ENCODE measurements around the gene PKP1. TPM values are rescaled to one million over a fixed set of nuclear protein-coding genes. Genes with fewer than 3 reads are reported as not detected.
A peak's percentile ranks its signal among the peaks of the same experiment; 100 is the strongest.

Gene PKP1
- total RNA-seq, 1 donor from 2014 or later: 0.02 TPM

GRCh38 chr1:201347498-201348210 lies 64.3 kb downstream of the PKP1 start:
- Histone ChIP-seq H2AFZ (replicated peaks) (peak overlapping the region; percentile 86), H3K4me3 (no peak overlapping the region), H3K79me2 (ENCODE audit: low read depth) (no peaks in the 10 kb centered on the region), H3K27me3 (no peaks in the 10 kb centered on the region), H3F3A (ENCODE audit: low read depth) (peaks cover 3% of the 10 kb centered on the region), H3K4me2 (no peak overlapping the region), H3K4me1 (peaks cover 10% of the 10 kb centered on the region), H4K20me1 (ENCODE audit: low read depth) (no peaks in the 10 kb centered on the region), H3K9me3 (ENCODE audit: low read depth) (no peaks in the 10 kb centered on the region), H3K27ac (no peak overlapping the region), H3K36me3 (no peaks in the 10 kb centered on the region), H3K9ac (no peak overlapping the region)
- H3K36me3 Mint-ChIP-seq: no peaks in the 10 kb centered on the region
- H3K27ac Mint-ChIP-seq: no peak overlapping the region
- DNase-seq (ENCODE audit: low spot score): no peak
- H3K4me3 Mint-ChIP-seq: no peak overlapping the region
- peaks cover 19% of the 10 kb centered on the region for H3K4me1 Mint-ChIP-seq
- TF ChIP-seq, protein P1, sequence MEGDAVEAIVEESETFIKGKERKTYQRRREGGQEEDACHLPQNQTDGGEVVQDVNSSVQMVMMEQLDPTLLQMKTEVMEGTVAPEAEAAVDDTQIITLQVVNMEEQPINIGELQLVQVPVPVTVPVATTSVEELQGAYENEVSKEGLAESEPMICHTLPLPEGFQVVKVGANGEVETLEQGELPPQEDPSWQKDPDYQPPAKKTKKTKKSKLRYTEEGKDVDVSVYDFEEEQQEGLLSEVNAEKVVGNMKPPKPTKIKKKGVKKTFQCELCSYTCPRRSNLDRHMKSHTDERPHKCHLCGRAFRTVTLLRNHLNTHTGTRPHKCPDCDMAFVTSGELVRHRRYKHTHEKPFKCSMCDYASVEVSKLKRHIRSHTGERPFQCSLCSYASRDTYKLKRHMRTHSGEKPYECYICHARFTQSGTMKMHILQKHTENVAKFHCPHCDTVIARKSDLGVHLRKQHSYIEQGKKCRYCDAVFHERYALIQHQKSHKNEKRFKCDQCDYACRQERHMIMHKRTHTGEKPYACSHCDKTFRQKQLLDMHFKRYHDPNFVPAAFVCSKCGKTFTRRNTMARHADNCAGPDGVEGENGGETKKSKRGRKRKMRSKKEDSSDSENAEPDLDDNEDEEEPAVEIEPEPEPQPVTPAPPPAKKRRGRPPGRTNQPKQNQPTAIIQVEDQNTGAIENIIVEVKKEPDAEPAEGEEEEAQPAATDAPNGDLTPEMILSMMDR (IDR thresholded peaks at IDR 0.05): no peak
- TF ChIP-seq EZH2 (IDR thresholded peaks at IDR 0.05) (no peak), EZH2phosphoT487 (IDR thresholded peaks at IDR 0.05) (no peak)
- no peaks in the 10 kb centered on the region for H3K27me3 Mint-ChIP-seq (ENCODE audit: insufficient read depth, low read depth)
- H3K9me3 Mint-ChIP-seq: no peaks in the 10 kb centered on the region

GRCh38 chr1:201348211-201348566 lies 64.9 kb downstream of the PKP1 start:
- Histone ChIP-seq H3K36me3 (no peaks in the 10 kb centered on the region), H3K4me1 (peaks cover 10% of the 10 kb centered on the region), H4K20me1 (ENCODE audit: low read depth) (no peaks in the 10 kb centered on the region), H3K9me3 (ENCODE audit: low read depth) (no peaks in the 10 kb centered on the region), H3K79me2 (ENCODE audit: low read depth) (no peaks in the 10 kb centered on the region), H3K27me3 (no peaks in the 10 kb centered on the region), H2AFZ (replicated peaks) (peak overlapping the region; percentile 50), H3K4me2 (no peak overlapping the region), H3K4me3 (no peak overlapping the region), H3F3A (ENCODE audit: low read depth) (peaks cover 3% of the 10 kb centered on the region), H3K9ac (no peak overlapping the region), H3K27ac (no peak overlapping the region)
- H3K4me3 Mint-ChIP-seq: no peak overlapping the region
- DNase-seq (ENCODE audit: low spot score): peak; percentile 83
- H3K27me3 Mint-ChIP-seq (ENCODE audit: insufficient read depth, low read depth): no peaks in the 10 kb centered on the region
- H3K27ac Mint-ChIP-seq: no peak overlapping the region
- no peak for TF ChIP-seq EZH2phosphoT487 (IDR thresholded peaks at IDR 0.05)
- TF ChIP-seq, protein P1 (IDR thresholded peaks at IDR 0.05): peak; percentile 78
- no peaks in the 10 kb centered on the region for H3K9me3 Mint-ChIP-seq
- H3K4me1 Mint-ChIP-seq: peaks cover 19% of the 10 kb centered on the region
- H3K36me3 Mint-ChIP-seq: no peaks in the 10 kb centered on the region

GRCh38 chr1:201349092-201349491 lies 65.8 kb downstream of the PKP1 start:
- Histone ChIP-seq H3K4me2 (no peak overlapping the region), H3K36me3 (no peaks in the 10 kb centered on the region), H3K27ac (no peak overlapping the region), H3F3A (ENCODE audit: low read depth) (peaks cover 3% of the 10 kb centered on the region), H3K4me1 (peaks cover 10% of the 10 kb centered on the region), H4K20me1 (ENCODE audit: low read depth) (no peaks in the 10 kb centered on the region), H3K9me3 (ENCODE audit: low read depth) (no peaks in the 10 kb centered on the region), H2AFZ (replicated peaks) (no peak overlapping the region), H3K27me3 (no peaks in the 10 kb centered on the region), H3K4me3 (no peak overlapping the region), H3K9ac (no peak overlapping the region), H3K79me2 (ENCODE audit: low read depth) (no peaks in the 10 kb centered on the region)
- H3K27me3 Mint-ChIP-seq (ENCODE audit: insufficient read depth, low read depth): no peaks in the 10 kb centered on the region
- H3K27ac Mint-ChIP-seq: no peak overlapping the region
- no peaks in the 10 kb centered on the region for H3K9me3 Mint-ChIP-seq
- DNase-seq (ENCODE audit: low spot score): no peak
- no peak for TF ChIP-seq EZH2 (IDR thresholded peaks at IDR 0.05)
- no peak for TF ChIP-seq EZH2phosphoT487 (IDR thresholded peaks at IDR 0.05)
- TF ChIP-seq, protein P1 (IDR thresholded peaks at IDR 0.05): no peak
- no peak overlapping the region for H3K4me3 Mint-ChIP-seq
- H3K4me1 Mint-ChIP-seq: peaks cover 19% of the 10 kb centered on the region
- no peaks in the 10 kb centered on the region for H3K36me3 Mint-ChIP-seq
